Measurements from ENCODE around the gene SIPA1L3. TPM values are rescaled to one million over a fixed set of nuclear protein-coding genes. Genes with fewer than 3 reads are reported as not detected.

SIPA1L3 gene
- total RNA-seq, 6 donors from 2014 or later: 57.3 to 91.6 (median 69.4) TPM

DNA sequence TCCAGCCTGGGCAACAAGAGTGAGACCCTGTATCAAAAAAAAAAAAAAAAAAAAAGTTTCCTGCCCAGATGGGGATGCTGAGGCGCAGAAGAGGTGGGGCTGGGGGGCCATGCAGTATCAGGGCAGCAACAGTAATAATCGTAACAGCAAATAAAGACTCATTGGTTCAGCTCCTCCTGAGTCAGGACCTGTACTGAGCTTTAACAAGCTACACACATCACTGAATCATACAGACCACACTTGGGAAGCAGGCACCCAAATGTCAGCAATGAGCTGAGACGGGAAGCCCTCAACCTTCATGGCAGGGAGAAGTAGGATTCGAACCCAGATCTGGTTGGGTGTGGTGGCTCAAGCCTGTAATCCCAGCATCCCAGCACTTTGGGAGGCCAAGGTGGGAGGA is 327.6 kb downstream of the SIPA1L3 start:
- WGBS, 2 donors: 90 to 95% methylated on average over 4 of the region's 4 CpGs
- DNase-seq (no peak), ATAC-seq (ENCODE audit: low FRiP score in 2 of 2) (no peak)
- Histone ChIP-seq H3K27me3 (peaks cover 0 to 6% (median 1%) of the 10 kb centered on the region in 4 donors), H3K4me1 (peaks cover 0 to 5% (median 0%) of the 10 kb centered on the region in 4 donors), H3K27ac (no peak overlapping the region), H3K36me3 (no peaks in the 10 kb centered on the region), H3K4me3 (no peak overlapping the region), H3K9me3 (no peaks in the 10 kb centered on the region)
- no peak for TF ChIP-seq EP300 (IDR thresholded peaks at IDR 0.05)
- TF ChIP-seq, protein P1, sequence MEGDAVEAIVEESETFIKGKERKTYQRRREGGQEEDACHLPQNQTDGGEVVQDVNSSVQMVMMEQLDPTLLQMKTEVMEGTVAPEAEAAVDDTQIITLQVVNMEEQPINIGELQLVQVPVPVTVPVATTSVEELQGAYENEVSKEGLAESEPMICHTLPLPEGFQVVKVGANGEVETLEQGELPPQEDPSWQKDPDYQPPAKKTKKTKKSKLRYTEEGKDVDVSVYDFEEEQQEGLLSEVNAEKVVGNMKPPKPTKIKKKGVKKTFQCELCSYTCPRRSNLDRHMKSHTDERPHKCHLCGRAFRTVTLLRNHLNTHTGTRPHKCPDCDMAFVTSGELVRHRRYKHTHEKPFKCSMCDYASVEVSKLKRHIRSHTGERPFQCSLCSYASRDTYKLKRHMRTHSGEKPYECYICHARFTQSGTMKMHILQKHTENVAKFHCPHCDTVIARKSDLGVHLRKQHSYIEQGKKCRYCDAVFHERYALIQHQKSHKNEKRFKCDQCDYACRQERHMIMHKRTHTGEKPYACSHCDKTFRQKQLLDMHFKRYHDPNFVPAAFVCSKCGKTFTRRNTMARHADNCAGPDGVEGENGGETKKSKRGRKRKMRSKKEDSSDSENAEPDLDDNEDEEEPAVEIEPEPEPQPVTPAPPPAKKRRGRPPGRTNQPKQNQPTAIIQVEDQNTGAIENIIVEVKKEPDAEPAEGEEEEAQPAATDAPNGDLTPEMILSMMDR (IDR thresholded peaks at IDR 0.05): no peak
- no peak for TF ChIP-seq POLR2A (IDR thresholded peaks at IDR 0.05)
- TF ChIP-seq POLR2AphosphoS5 (IDR thresholded peaks at IDR 0.05): no peak

DNA sequence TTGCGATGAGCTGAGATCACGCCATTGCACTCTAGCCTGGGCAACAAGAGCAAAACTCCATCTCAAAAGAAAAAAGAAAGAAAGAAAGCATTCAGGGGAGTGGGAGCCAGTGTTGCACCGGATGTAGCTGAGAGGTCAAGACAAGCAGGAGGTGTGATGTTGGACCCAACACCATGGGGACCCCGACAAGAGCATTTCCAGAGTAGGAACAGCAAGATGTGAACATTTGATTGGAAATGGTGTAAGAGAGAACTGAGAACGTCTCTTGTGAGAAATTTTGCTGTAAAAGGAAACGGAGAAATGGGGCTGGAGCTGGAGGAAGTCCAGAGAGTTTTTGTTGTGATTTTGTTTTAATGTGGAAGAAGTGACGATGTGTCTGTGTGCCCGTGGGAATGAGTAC is 332.8 kb downstream of the SIPA1L3 start:
- no peak overlapping the region for H3K27ac ChIP-seq
- no peak overlapping the region for H3K4me3 ChIP-seq
- no peaks in the 10 kb centered on the region for H3K27me3 ChIP-seq
- WGBS, 2 donors: 60 to 71% methylated on average over 8 of the region's 8 CpGs
- H3K9me3 ChIP-seq: no peaks in the 10 kb centered on the region
- no peak for DNase-seq
- no peak for ATAC-seq (ENCODE audit: low FRiP score in 2 of 2)
- TF ChIP-seq POLR2AphosphoS5 (IDR thresholded peaks at IDR 0.05) (no peak), EP300 (IDR thresholded peaks at IDR 0.05) (no peak), POLR2A (IDR thresholded peaks at IDR 0.05) (no peak)
- TF ChIP-seq, protein P1 (IDR thresholded peaks at IDR 0.05): no peak
- H3K36me3 ChIP-seq: no peaks in the 10 kb centered on the region
- H3K4me1 ChIP-seq: peaks cover 9 to 14% (median 11%) of the 10 kb centered on the region in 4 donors

DNA sequence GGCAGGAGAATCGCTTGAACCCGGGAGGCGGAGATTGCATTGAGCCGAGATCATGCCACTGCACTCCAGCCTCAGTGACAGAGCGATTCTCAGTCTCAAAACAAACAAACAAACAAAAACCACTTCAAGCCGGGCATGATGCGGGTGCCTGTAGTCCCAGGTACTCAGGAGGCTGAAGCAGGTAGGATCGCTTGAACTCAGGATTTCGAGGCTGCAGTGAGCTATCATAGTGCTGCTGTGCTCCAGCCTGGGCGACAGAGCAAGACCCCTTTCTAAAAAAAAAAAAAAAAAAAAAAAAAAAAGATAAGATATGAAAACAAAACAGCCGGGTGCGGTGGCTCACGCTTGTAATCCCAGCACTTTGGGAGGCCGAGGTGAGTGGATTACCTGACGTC is 336.3 kb downstream of the SIPA1L3 start:
- H3K27me3 ChIP-seq: no peaks in the 10 kb centered on the region
- peak overlapping the region in 2 of 4 donors; percentile 32 to 35 for H3K4me3 ChIP-seq
- no peaks in the 10 kb centered on the region for H3K9me3 ChIP-seq
- no peak overlapping the region for H3K27ac ChIP-seq
- no peaks in the 10 kb centered on the region for H3K36me3 ChIP-seq
- TF ChIP-seq POLR2A (IDR thresholded peaks at IDR 0.05) (no peak), EP300 (IDR thresholded peaks at IDR 0.05) (no peak), POLR2AphosphoS5 (IDR thresholded peaks at IDR 0.05) (no peak)
- TF ChIP-seq, protein P1 (IDR thresholded peaks at IDR 0.05): no peak
- no peak for DNase-seq
- no peak for ATAC-seq (ENCODE audit: low FRiP score in 2 of 2)
- H3K4me1 ChIP-seq: peaks cover 18 to 36% (median 18%) of the 10 kb centered on the region in 4 donors
- 70% methylated on average over 13 to 15 of the region's 15 CpGs for WGBS, 2 donors

DNA sequence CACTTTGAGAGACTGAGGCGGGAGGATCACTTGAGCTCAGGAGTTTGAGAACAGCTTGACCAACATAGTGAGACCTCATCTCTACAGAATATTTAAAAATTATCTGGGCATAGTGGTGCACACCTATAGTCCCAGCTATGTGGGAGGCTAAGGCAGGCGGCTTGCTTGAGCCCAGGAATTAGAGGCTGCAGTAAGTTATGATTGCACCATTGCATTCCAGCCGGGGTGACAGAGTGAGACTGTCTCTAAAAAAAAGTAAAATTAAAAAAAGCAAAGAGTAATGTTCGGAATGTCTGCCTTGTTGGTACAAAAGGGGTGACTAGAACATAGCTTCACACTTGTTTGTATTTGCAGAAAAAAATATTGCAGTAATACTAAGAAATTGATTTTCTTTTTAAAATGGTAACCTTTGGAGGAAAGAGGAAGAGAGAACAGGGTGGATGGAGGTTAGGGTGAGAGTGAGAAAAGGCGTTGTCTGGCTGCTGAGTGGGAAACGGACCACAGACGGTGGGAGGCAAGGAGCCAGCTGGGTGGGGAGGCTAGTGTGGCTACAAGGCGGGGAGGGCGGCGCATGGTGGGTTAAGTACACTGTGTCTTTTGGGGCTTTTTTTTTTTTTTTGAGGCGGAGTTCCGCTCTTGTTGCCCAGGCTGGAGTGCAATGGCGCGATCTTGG is 339.0 kb downstream of the SIPA1L3 start:
- H3K4me3 ChIP-seq: no peak overlapping the region
- 69 to 73% methylated on average over 14 of the region's 14 CpGs for WGBS, 2 donors
- TF ChIP-seq POLR2A (IDR thresholded peaks at IDR 0.05): no peak
- TF ChIP-seq POLR2AphosphoS5 (IDR thresholded peaks at IDR 0.05): no peak
- TF ChIP-seq EP300 (IDR thresholded peaks at IDR 0.05): no peak
- TF ChIP-seq, protein P1 (IDR thresholded peaks at IDR 0.05): no peak
- H3K27me3 ChIP-seq: no peaks in the 10 kb centered on the region
- ATAC-seq (ENCODE audit: low FRiP score in 2 of 2) (peak in 1 of 2 donors; percentile 43), DNase-seq (no peak)
- peak overlapping the region in 3 of 4 donors; percentile 3 to 64 (median 52) for H3K27ac ChIP-seq
- H3K9me3 ChIP-seq: no peaks in the 10 kb centered on the region
- H3K4me1 ChIP-seq: peaks cover 20 to 47% (median 26%) of the 10 kb centered on the region in 4 donors
- H3K36me3 ChIP-seq: no peaks in the 10 kb centered on the region

DNA sequence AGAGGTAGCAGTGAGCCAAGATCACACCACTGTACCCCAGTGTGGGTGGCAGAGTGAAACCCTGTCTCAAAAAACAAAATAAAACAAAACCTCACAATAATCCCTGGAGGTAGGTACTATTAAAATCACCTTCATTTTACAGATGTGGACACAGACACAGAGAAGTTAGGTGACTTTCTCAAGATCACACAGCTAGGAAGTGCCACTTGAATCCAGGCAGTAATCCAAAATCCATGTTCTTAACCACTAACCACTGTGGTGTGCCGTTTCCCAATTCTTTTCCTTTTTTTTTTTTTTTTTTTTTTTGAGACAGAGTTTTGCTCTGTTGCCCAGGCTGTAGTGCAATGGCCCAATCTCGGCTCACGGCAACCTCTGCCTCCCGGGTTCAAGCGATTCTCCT is 340.1 kb downstream of the SIPA1L3 start:
- no peak for ATAC-seq (ENCODE audit: low FRiP score in 2 of 2)
- no peaks in the 10 kb centered on the region for H3K27me3 ChIP-seq
- no peak for DNase-seq
- WGBS, 2 donors: 62 to 66% methylated on average over 4 to 5 of the region's 5 CpGs
- H3K27ac ChIP-seq: peak overlapping the region in 2 of 4 donors; percentile 52 to 72
- no peaks in the 10 kb centered on the region for H3K9me3 ChIP-seq
- TF ChIP-seq EP300 (IDR thresholded peaks at IDR 0.05) (no peak), POLR2AphosphoS5 (IDR thresholded peaks at IDR 0.05) (no peak), POLR2A (IDR thresholded peaks at IDR 0.05) (no peak)
- TF ChIP-seq, protein P1 (IDR thresholded peaks at IDR 0.05): no peak
- H3K4me1 ChIP-seq: peaks cover 31 to 57% (median 36%) of the 10 kb centered on the region in 4 donors
- H3K4me3 ChIP-seq: no peak overlapping the region
- H3K36me3 ChIP-seq: no peaks in the 10 kb centered on the region

All from upper lobe of left lung (tissue), 6 donors.